CD14-positive monocyte (primary cell): Measurements from ENCODE around the gene CARD11. TPM values are rescaled to one million over a fixed set of nuclear protein-coding genes. Genes with fewer than 3 reads are reported as not detected.

ENCODE experiments used
- DNase-seq, 3 donors: peaks; one replicate each; pipeline ENCODE4 v3.0.0-alpha.2; 2011 to 2022
- H2AFZ ChIP-seq: 2 replicates; pipeline ENCODE4 v1.6.0; 2012; ENCODE audit warnings: mild to moderate bottlenecking, low read depth, low read length, inconsistent platforms; ENCODE audit not compliant: insufficient read depth, poor library complexity, severe bottlenecking
- H3K27ac ChIP-seq, 2 donors: 1 replicate in 1 of 2; 2 replicates in 1 of 2; pipeline ENCODE4 v1.5.1; 2012 to 2013; ENCODE audit warnings: low read length in 2 of 2, control low read depth in 1 of 2, inconsistent platforms in 1 of 2, low read depth in 1 of 2, mild to moderate bottlenecking in 1 of 2
- H3K27me3 ChIP-seq, 2 donors: one replicate each; pipeline versions ENCODE4 v1.6.0 to v1.6.1; 2011 to 2013; ENCODE audit warnings: low read length in 2 of 2; ENCODE audit not compliant: control insufficient read depth in 2 of 2, insufficient read depth in 2 of 2
- H3K36me3 ChIP-seq, 2 donors: replicated peaks in 1 of 2; 1 replicate in 1 of 2; 2 replicates in 1 of 2; pipeline versions ENCODE4 v1.5.1 to v1.6.1; 2012 to 2013; ENCODE audit warnings: low read length in 2 of 2, control low read depth in 1 of 2, inconsistent platforms in 1 of 2, mild to moderate bottlenecking in 1 of 2; ENCODE audit not compliant: insufficient read depth in 2 of 2, control insufficient read depth in 1 of 2
- H3K4me1 ChIP-seq, 2 donors: 1 replicate in 1 of 2; 2 replicates in 1 of 2; pipeline versions ENCODE4 v1.5.1 to v1.6.1; 2012 to 2013; ENCODE audit warnings: low read length in 2 of 2, control low read depth in 1 of 2, inconsistent platforms in 1 of 2, mild to moderate bottlenecking in 1 of 2, moderate library complexity in 1 of 2; ENCODE audit not compliant: insufficient read depth in 2 of 2, control insufficient read depth in 1 of 2
- H3K4me2 ChIP-seq: replicated peaks from 2 replicates; pipeline ENCODE3; 2012; ENCODE audit warnings: low read length, moderate library complexity, mild to moderate bottlenecking; ENCODE audit not compliant: poor library complexity, severe bottlenecking; ENCODE audit errors: extremely low read depth
- H3K4me3 ChIP-seq, 3 experiments: fragments of 200-600 bp in 1 of 3; sonication (generic) in 1 of 3; replicated peaks in 1 of 3; 1 replicate in 2 of 3; 2 replicates in 1 of 3; pipeline ENCODE4 v1.5.1; 2011 to 2013; ENCODE audit warnings: low read length in 3 of 3, mild to moderate bottlenecking in 3 of 3, control low read depth in 2 of 3, low read depth in 2 of 3, inconsistent platforms in 1 of 3, moderate library complexity in 1 of 3
- H3K79me2 ChIP-seq: 2 replicates; pipeline ENCODE4 v1.6.0; 2012; ENCODE audit warnings: mild to moderate bottlenecking, control low read depth, inconsistent platforms, low read length, moderate library complexity; ENCODE audit not compliant: insufficient read depth
- H3K9ac ChIP-seq: 2 replicates; pipeline ENCODE4 v1.6.0; 2017; ENCODE audit warnings: low read length, mild to moderate bottlenecking; ENCODE audit not compliant: insufficient read depth, poor library complexity, severe bottlenecking
- H3K9me3 ChIP-seq, 2 donors: replicated peaks in 1 of 2; 1 replicate in 1 of 2; 2 replicates in 1 of 2; pipeline versions ENCODE4 v1.5.1 to v1.6.1; 2012 to 2013; ENCODE audit warnings: low read length in 2 of 2, control low read depth in 1 of 2; ENCODE audit not compliant: control insufficient read depth in 1 of 2, insufficient read depth in 1 of 2
- H4K20me1 ChIP-seq: 2 replicates; pipeline ENCODE4 v1.6.0; 2012; ENCODE audit warnings: mild to moderate bottlenecking, low read length, control low read depth, moderate library complexity; ENCODE audit not compliant: insufficient read depth
- H3K27ac Mint-ChIP-seq, 7 donors: one replicate each; pipeline ENCODE4 v1.8.0; 2020; ENCODE audit warnings: mild to moderate bottlenecking in 7 of 7, mixed read lengths in 7 of 7, moderate library complexity in 6 of 7, inconsistent platforms in 2 of 7
- H3K27me3 Mint-ChIP-seq, 3 donors: one replicate each; pipeline ENCODE4 v1.8.0; 2021 to 2022; ENCODE audit warnings: low read depth in 3 of 3, mild to moderate bottlenecking in 3 of 3, mixed read lengths in 3 of 3, moderate library complexity in 3 of 3, inconsistent platforms in 1 of 3
- H3K36me3 Mint-ChIP-seq, 2 donors: one replicate each; pipeline ENCODE4 v1.8.0; 2020; ENCODE audit warnings: mixed read lengths in 2 of 2, inconsistent platforms in 1 of 2, mild to moderate bottlenecking in 1 of 2
- H3K4me1 Mint-ChIP-seq: one replicate; pipeline ENCODE4 v1.8.0; 2020; ENCODE audit warnings: mild to moderate bottlenecking, mixed read lengths
- H3K4me3 Mint-ChIP-seq, 2 donors: one replicate each; pipeline ENCODE4 v1.8.0; 2020; ENCODE audit warnings: mild to moderate bottlenecking in 2 of 2, mixed read lengths in 2 of 2, moderate library complexity in 1 of 2
- H3K9me3 Mint-ChIP-seq, 7 donors: one replicate each; pipeline ENCODE4 v1.8.0; 2020 to 2022; ENCODE audit warnings: mixed read lengths in 7 of 7, mild to moderate bottlenecking in 6 of 7, moderate library complexity in 6 of 7, inconsistent platforms in 2 of 7
- CTCF ChIP-seq: fragments of 200-600 bp; IDR thresholded peaks from one replicate; pipeline ENCODE4 v1.8.0; 2022; ENCODE audit warnings: antibody characterized with exemption, mild to moderate bottlenecking
- WGBS: methylation state at CpG from one replicate; pipeline ENCODE4 v1.1.5; 2013; ENCODE audit warnings: missing lambda C conversion rate; ENCODE audit not compliant: insufficient coverage; 5-methylcytosine and 5-hydroxymethylcytosine counted together
- intact Hi-C, 2 donors: fragments of 100-400 bp; cut with micrococcal nuclease; formaldehyde crosslinking; loops; one replicate each; pipeline versions ENCODE4 v1.15.0 to v1.15.1; 2023
- polyA plus RNA-seq, 3 donors: library from polyadenylated mRNA; depleted of rRNA in 1 of 3; unstranded in 2 of 3; stranded (reverse) in 1 of 3; fragments of 300-500 nt in 2 of 3; fragments of >200 nt in 1 of 3; fragmentation: Illumina TruSeq in 2 of 3; gene quantifications; 1 replicate in 2 of 3; 2 replicates in 1 of 3; pipeline ENCODE4 v1.2.3, GENCODE V29; 2012 to 2021

CARD11 gene
- polyA plus RNA-seq, 3 donors, result 0.04 to 0.17 TPM; not detected in 1

- intact Hi-C loops, result no loop called here
Observed at GRCh38 chr7:2953588-2954407, 89.9 kb downstream of the CARD11 start.

GRCh38 chr7:2953099-2953498 is 90.6 kb downstream of the CARD11 start:
- Mint-ChIP-seq H3K4me3 (no peak overlapping the region), H3K36me3 (peaks cover 0 to 2% of the 10 kb centered on the region in 2 donors)

More at GRCh38 chr7:2953588-2954407, 89.9 kb downstream of the CARD11 start:
- WGBS, result 89% methylated on average over 7 of the region's 11 CpGs
- Mint-ChIP-seq H3K4me3 (peak overlapping the region in 1 of 2 donors; percentile 26), H3K9me3 (no peaks in the 10 kb centered on the region), H3K4me1 (peaks cover 39% of the 10 kb centered on the region), H3K27ac (peak overlapping the region in 1 of 7 donors; percentile 10), H3K27me3 (peaks cover 6 to 16% (median 7%) of the 10 kb centered on the region in 3 donors), H3K36me3 (peaks cover 0 to 2% of the 10 kb centered on the region in 2 donors)
- no peaks in the 10 kb centered on the region for H3K9me3 ChIP-seq
- H3K4me2 ChIP-seq, result no peak overlapping the region
- no peaks in the 10 kb centered on the region for H4K20me1 ChIP-seq
- H2AFZ ChIP-seq, result no peak overlapping the region
- peaks cover 31 to 37% of the 10 kb centered on the region in 2 donors for H3K4me1 ChIP-seq
- H3K36me3 ChIP-seq, result no peaks in the 10 kb centered on the region
- H3K4me3 ChIP-seq, result no peak overlapping the region
- H3K79me2 ChIP-seq, result no peaks in the 10 kb centered on the region
- no peak for TF ChIP-seq CTCF
- H3K27ac ChIP-seq, result no peak overlapping the region
- no peak for DNase-seq
- H3K9ac ChIP-seq, result no peak overlapping the region
- no peaks in the 10 kb centered on the region for H3K27me3 ChIP-seq

More at GRCh38 chr7:2953099-2953498, 90.6 kb downstream of the CARD11 start:
- Histone ChIP-seq H4K20me1 (no peaks in the 10 kb centered on the region), H3K4me2 (no peak overlapping the region), H3K4me1 (peaks cover 31 to 37% of the 10 kb centered on the region in 2 donors), H3K9me3 (no peaks in the 10 kb centered on the region), H3K27me3 (no peaks in the 10 kb centered on the region), H3K9ac (no peak overlapping the region), H3K27ac (no peak overlapping the region), H3K36me3 (no peaks in the 10 kb centered on the region), H3K4me3 (no peak overlapping the region), H2AFZ (no peak overlapping the region), H3K79me2 (no peaks in the 10 kb centered on the region)
- Mint-ChIP-seq H3K27ac (no peak overlapping the region), H3K27me3 (peaks cover 7 to 14% (median 10%) of the 10 kb centered on the region in 3 donors), H3K4me1 (peaks cover 39% of the 10 kb centered on the region), H3K9me3 (no peaks in the 10 kb centered on the region)
- intact Hi-C loops, result no loop called here
- TF ChIP-seq CTCF, result no peak
- WGBS, result 100% methylated on average over 1 of the region's 5 CpGs
- no peak for DNase-seq
